ENCODE results near the gene PADI3.

The PADI3 gene

DNA sequence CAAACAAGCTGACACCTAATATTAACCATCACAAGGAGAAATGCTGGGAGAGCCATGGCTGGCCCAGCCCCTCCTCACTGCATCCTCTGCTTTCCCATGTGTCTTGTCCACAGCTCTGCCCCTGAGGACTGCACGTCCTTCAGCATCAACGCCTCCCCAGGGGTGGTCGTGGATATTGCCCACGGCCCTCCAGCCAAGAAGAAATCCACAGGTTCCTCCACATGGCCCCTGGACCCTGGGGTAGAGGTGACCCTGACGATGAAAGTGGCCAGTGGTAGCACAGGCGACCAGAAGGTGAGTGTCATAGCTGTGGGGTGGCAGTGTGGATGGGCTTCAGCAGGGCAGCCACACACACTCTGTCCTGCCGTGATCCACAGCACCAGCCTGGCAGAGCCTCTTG lies 82.0 kb downstream of the PADI3 start:
- TF ChIP-seq, protein P1, sequence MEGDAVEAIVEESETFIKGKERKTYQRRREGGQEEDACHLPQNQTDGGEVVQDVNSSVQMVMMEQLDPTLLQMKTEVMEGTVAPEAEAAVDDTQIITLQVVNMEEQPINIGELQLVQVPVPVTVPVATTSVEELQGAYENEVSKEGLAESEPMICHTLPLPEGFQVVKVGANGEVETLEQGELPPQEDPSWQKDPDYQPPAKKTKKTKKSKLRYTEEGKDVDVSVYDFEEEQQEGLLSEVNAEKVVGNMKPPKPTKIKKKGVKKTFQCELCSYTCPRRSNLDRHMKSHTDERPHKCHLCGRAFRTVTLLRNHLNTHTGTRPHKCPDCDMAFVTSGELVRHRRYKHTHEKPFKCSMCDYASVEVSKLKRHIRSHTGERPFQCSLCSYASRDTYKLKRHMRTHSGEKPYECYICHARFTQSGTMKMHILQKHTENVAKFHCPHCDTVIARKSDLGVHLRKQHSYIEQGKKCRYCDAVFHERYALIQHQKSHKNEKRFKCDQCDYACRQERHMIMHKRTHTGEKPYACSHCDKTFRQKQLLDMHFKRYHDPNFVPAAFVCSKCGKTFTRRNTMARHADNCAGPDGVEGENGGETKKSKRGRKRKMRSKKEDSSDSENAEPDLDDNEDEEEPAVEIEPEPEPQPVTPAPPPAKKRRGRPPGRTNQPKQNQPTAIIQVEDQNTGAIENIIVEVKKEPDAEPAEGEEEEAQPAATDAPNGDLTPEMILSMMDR (conservative IDR thresholded peaks at IDR 0.05; ENCODE audit: low read length) = no peak
- no peak for DNase-seq (ENCODE audit: low read depth)
- H3K4me3 ChIP-seq (ENCODE audit: low read length) = no peak overlapping the region

DNA sequence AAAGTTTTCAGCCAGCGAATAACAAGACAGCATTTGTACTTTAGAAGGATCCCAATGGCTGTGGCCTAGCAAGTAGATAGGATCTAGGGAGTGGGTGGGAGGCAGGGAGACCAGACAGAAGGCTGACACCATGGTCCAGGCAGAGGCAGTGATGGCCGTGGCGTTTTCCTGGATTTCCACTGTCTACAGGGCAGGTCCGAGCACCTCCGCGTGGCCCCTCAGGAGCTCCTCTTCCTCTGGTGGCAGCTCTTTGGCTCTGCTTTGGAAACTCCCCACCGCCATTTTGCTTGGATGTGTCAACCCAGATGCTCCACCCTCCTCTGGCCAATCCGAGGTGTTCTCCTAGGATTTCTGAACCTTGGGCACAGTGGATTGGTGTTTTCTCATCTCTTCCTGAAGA lies 84.2 kb downstream of the PADI3 start:
- DNase-seq (ENCODE audit: low read depth) = no peak
- no peak overlapping the region for H3K4me3 ChIP-seq (ENCODE audit: low read length)
- TF ChIP-seq, protein P1 (conservative IDR thresholded peaks at IDR 0.05; ENCODE audit: low read length) = no peak
